Endothelial cell of coronary artery (primary cell): ENCODE results near the gene TRAPPC2L. TPM values are rescaled to one million over a fixed set of nuclear protein-coding genes. Genes with fewer than 3 reads are reported as not detected.

Experiments
- total RNA-seq: library from RNA; depleted of rRNA; stranded (reverse); fragments of >200 nt; gene quantifications from 2 replicates; pipeline ENCODE4 v1.2.3, GENCODE V29; 2014

TRAPPC2L gene, protein sequence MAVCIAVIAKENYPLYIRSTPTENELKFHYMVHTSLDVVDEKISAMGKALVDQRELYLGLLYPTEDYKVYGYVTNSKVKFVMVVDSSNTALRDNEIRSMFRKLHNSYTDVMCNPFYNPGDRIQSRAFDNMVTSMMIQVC
- total RNA-seq = 44.1 and 79.7 TPM in 2 replicates

DNA sequence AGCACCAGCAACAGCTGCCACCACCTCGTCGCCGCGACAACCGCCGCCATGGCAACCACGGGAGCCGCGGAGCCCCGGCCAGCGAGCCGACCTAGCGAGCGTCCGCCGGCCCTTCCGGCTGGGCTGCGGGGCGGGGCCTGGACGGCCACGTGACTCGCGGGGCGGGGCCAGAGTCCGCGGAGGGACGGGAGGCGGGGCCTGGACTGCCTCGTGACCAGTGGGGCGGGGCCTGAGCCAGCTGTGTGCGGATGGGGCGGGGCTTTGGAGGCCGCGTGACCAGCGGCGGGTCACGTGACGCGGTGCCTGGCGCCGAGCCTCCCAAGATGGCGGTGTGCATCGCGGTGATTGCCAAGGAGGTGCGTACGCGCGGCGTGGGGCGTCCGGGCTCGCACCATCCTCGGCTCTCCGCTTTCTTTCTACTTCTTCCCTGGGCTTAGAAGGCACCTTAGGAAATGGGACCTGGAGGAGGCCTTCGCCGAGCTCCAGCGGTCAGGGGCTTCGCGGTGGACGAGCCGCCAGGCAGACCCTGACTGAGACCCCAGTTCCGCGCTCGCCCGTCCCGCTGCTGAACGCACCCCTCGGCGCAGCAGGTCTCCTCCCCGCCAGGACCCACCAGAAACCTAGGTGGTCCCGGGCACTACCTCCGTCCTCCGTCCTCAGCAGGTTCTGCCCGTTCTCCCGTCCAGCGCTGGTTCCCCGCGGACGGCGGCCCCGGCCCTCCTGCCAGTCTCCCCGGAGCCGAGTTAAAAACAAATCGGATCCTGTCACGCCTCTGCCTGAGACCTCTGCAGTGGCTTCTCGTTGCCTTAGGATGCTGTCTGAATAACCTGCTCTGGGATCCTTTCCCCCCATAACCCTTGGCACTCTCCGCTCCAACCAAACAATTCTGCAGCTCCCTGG lies at the start of gene TRAPPC2L, which contains the start of gene GALNS:
Gene TRAPPC2L (plus strand): TSS at position 300 of the 900 bp plus-strand sequence. CDS start 24 bp downstream, at position 324.
Gene GALNS (minus strand): TSS at position 120 of the 900 bp plus-strand sequence. CDS start 70 bp downstream, at position 50.

DNA sequence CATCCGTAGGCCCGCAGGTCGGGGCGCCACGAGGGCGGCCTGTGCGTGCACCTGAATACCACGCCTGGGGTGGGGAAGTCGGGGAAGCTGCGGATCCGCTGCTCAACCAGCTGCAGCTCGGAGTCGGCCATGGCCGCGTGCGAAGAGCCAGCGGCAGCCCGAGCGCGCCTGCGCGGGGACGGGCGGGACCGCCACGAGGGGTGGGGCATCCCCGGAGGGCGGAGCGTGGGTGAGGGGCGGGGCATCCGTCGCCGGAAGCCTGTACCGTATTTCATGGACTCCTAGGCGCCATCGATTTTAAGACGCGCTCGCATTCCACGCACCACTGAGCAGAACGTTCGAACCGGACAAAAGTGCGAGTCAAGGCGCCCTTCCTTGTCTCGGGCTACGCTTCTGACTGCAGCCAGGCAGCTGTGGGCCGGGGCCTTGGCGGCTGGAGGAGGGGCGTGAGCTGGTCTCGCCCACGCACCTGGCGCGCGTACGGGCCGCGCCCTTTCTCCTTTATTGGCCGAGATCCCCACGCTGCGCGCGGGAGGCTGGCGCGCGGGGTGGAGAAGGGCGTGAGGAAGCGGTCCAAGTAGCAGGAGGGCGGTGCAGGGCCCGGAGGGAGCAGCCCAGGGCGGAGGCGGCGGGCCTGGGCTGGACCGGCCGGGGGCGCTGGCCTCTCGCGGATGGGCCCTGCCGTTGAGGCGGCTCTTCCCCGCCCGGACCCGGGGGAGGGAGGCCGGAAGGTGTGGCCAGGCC lies 45.0 kb upstream of the TRAPPC2L start, which contains the start of gene APRT:
Gene APRT (minus strand): TSS at position 160 of the 744 bp plus-strand sequence. CDS start 29 bp downstream, at position 131.

GRCh38 chr16:88866151-88866920 lies 9.4 kb downstream of the TRAPPC2L start, which contains the start of gene PABPN1L:
Gene PABPN1L (minus strand): TSS chr16:88866660. CDS start chr16:88866606, 54 bp downstream.

Other genes with a start within 250 kb of the TRAPPC2L start
- gene IL17C, start 218.6 kb upstream of the TRAPPC2L start, total RNA-seq = 0.09 TPM in 1 of 2 replicates, not detected in the other
- 114 and 129 TPM in 2 replicates for gene CYBA, start 206.1 kb upstream of the TRAPPC2L start, total RNA-seq
- gene MVD, start 194.0 kb upstream of the TRAPPC2L start, total RNA-seq = 36.1 and 36.8 TPM in 2 replicates
- gene SNAI3, start 170.6 kb upstream of the TRAPPC2L start, total RNA-seq = under 0.01 and 0.09 TPM in 2 replicates
- 15.9 and 19.5 TPM in 2 replicates for gene RNF166, start 150.7 kb upstream of the TRAPPC2L start, total RNA-seq
- 24.8 TPM in 2 replicates for gene CTU2, start 150.6 kb upstream of the TRAPPC2L start, total RNA-seq
- gene PIEZO1, start 71.9 kb upstream of the TRAPPC2L start, total RNA-seq = 205 and 395 TPM in 2 replicates
- gene CDT1, start 53.3 kb upstream of the TRAPPC2L start, total RNA-seq = 4.0 and 7.5 TPM in 2 replicates
- 102 and 118 TPM in 2 replicates for gene APRT, start 45.2 kb upstream of the TRAPPC2L start, total RNA-seq
- gene GALNS, start 180 bp upstream of the TRAPPC2L start, total RNA-seq = 10.8 and 21.0 TPM in 2 replicates
- not detected in 2 replicates for gene PABPN1L, start 9.5 kb downstream of the TRAPPC2L start, total RNA-seq
- gene CBFA2T3, start 120.1 kb downstream of the TRAPPC2L start, total RNA-seq = not detected in 2 replicates
- gene ACSF3, start 236.7 kb downstream of the TRAPPC2L start, total RNA-seq = 20.2 and 27.3 TPM in 2 replicates